ENCODE results near the gene FST.

Gene FST

DNA sequence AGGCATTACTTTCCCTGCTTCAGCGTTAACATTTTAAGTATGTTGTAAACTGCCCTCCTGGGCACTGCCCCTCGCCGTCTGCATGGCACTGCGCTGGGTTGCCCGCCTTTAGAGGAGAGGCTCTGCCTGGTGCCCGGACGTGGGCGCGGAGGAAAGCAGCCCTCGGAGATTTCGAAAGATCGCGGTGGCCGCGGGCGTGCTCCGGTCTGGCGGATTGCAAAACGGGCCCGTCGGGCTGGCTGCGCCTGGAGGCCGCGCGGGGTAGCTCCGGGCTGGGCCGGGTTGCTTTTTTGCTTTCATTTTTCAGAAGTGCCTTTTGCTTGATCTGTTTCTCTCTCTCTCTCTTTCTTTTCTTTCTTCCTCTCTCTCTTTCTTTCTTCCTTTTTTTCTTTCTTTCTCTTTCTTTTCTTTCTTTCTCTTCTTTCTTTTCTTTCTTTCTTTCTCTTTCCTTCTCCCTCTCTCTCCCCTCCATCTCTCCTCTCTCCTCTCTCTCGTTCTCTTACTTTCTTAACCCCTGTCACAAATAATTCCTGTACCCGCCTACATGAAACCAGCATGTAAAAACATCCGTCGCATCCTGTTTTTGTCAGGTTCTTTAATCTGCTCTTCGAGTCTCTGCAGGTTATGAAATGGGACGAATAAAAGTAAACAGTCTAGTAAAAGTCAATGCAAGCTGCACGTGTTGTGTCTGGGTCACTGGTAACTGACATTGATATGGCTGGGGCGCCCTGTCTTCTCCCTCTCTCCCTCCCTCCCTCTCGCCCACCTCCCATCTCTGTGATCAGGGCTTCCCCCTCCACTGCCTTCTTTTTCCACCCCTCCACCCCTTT, 1.7 kb downstream of the FST start:
- Histone ChIP-seq H3K4me3 (ENCODE audit: low read length) (peak overlapping the region; percentile 65), H3K4me2 (ENCODE audit: low read depth, low read length) (peak overlapping the region; percentile 83), H3K36me3 (replicated peaks; ENCODE audit: insufficient read depth, low read length) (no peaks in the 10 kb centered on the region), H3K27me3 (replicated peaks; ENCODE audit: insufficient read depth, low read length) (0 out of 2 replicates have a peak, but pooled peaks cover 4% of the 10 kb centered on the region), H3K9me2 (replicated peaks; ENCODE audit: insufficient read depth, low read length) (no peaks in the 10 kb centered on the region), H3K9me3 (replicated peaks; ENCODE audit: insufficient read depth, low read length) (no peaks in the 10 kb centered on the region), H2AFZ (ENCODE audit: low read length) (peak overlapping the region; percentile 90), H4K20me1 (ENCODE audit: insufficient read depth, low read length) (no peaks in the 10 kb centered on the region), H3K4me1 (ENCODE audit: low read length) (0 out of 2 replicates have a peak, but pooled peaks cover 5% of the 10 kb centered on the region), H3K79me2 (ENCODE audit: low read length) (no peaks in the 10 kb centered on the region), H3F3A (ENCODE audit: insufficient read depth, low read length) (peaks cover 10% of the 10 kb centered on the region; the same call in 1 of the 2 replicates), H3K27ac (ENCODE audit: low read length) (no peak overlapping the region), H3K9ac (ENCODE audit: low read length) (peak overlapping the region; percentile 17; the same call in 1 of the 2 replicates)
- TF ChIP-seq EZH2 (optimal IDR thresholded peaks at IDR 0.05; ENCODE audit: low read depth, low read length) (no peak), CTCF (IDR thresholded peaks at IDR 0.05; ENCODE audit: low read length) (peak; percentile 12; the same call in 1 of the 2 replicates), EZH2phosphoT487 (IDR thresholded peaks at IDR 0.05; ENCODE audit: low read length) (no peak)
- DNase-seq: peak; percentile 76

GRCh38 chr5:53482717-53483638, 2.5 kb downstream of the FST start:
- Histone ChIP-seq H3K4me3 (ENCODE audit: low read length) (peak overlapping the region; percentile 65), H3K9ac (ENCODE audit: low read length) (peak overlapping the region; percentile 7; the same call in 1 of the 2 replicates), H3K27me3 (replicated peaks; ENCODE audit: insufficient read depth, low read length) (0 out of 2 replicates have a peak, but pooled peaks cover 4% of the 10 kb centered on the region)

DNA sequence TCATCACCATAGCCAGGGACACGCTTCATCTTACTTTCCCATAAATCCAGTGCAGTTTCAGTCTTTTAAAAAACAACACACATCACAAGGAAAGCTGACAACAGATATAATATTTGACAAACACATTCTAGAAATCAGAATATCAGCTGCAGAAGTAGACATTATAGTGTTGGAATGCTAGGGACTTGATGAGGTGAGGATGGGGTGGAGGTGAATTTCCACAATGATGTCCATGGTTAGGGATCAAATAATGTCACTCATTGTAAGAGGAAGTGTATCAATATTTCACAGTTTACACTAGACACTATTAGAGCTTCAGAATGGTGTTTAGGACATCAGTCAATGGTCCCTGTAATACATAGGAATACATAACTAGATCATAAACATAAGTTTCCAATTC, 7.0 kb downstream of the FST start:
- H3K4me3 ChIP-seq (ENCODE audit: low read length): no peak overlapping the region
- no peaks in the 10 kb centered on the region for H3K27me3 ChIP-seq (replicated peaks; ENCODE audit: insufficient read depth, low read length)
- no peak overlapping the region for H3K4me2 ChIP-seq (ENCODE audit: low read depth, low read length)
- H3K27ac ChIP-seq (ENCODE audit: low read length): no peak overlapping the region
- no peaks in the 10 kb centered on the region for H4K20me1 ChIP-seq (ENCODE audit: insufficient read depth, low read length)
- no peak for DNase-seq
- no peaks in the 10 kb centered on the region for H3K9me3 ChIP-seq (replicated peaks; ENCODE audit: insufficient read depth, low read length)
- no peaks in the 10 kb centered on the region for H3F3A ChIP-seq (ENCODE audit: insufficient read depth, low read length)
- H3K79me2 ChIP-seq (ENCODE audit: low read length): no peaks in the 10 kb centered on the region
- no peaks in the 10 kb centered on the region for H3K4me1 ChIP-seq (ENCODE audit: low read length)
- no peaks in the 10 kb centered on the region for H3K36me3 ChIP-seq (replicated peaks; ENCODE audit: insufficient read depth, low read length)
- H3K9ac ChIP-seq (ENCODE audit: low read length): no peak overlapping the region
- TF ChIP-seq EZH2phosphoT487 (IDR thresholded peaks at IDR 0.05; ENCODE audit: low read length) (no peak), CTCF (IDR thresholded peaks at IDR 0.05; ENCODE audit: low read length) (no peak), EZH2 (optimal IDR thresholded peaks at IDR 0.05; ENCODE audit: low read depth, low read length) (no peak)
- no peaks in the 10 kb centered on the region for H3K9me2 ChIP-seq (replicated peaks; ENCODE audit: insufficient read depth, low read length)
- H2AFZ ChIP-seq (ENCODE audit: low read length): no peak overlapping the region

More at GRCh38 chr5:53482717-53483638, 2.5 kb downstream of the FST start:
- H3F3A ChIP-seq (ENCODE audit: insufficient read depth, low read length): peaks cover 10% of the 10 kb centered on the region; the same call in 1 of the 2 replicates
- no peaks in the 10 kb centered on the region for H3K79me2 ChIP-seq (ENCODE audit: low read length)
- no peaks in the 10 kb centered on the region for H3K9me3 ChIP-seq (replicated peaks; ENCODE audit: insufficient read depth, low read length)
- H2AFZ ChIP-seq (ENCODE audit: low read length): peak overlapping the region; percentile 90
- no peak overlapping the region for H3K27ac ChIP-seq (ENCODE audit: low read length)
- H3K9me2 ChIP-seq (replicated peaks; ENCODE audit: insufficient read depth, low read length): no peaks in the 10 kb centered on the region
- H3K4me1 ChIP-seq (ENCODE audit: low read length): 0 out of 2 replicates have a peak, but pooled peaks cover 5% of the 10 kb centered on the region
- peak; percentile 19 for DNase-seq
- H3K4me2 ChIP-seq (ENCODE audit: low read depth, low read length): peak overlapping the region; percentile 83
- no peaks in the 10 kb centered on the region for H4K20me1 ChIP-seq (ENCODE audit: insufficient read depth, low read length)
- no peak for TF ChIP-seq EZH2phosphoT487 (IDR thresholded peaks at IDR 0.05; ENCODE audit: low read length)
- TF ChIP-seq CTCF (IDR thresholded peaks at IDR 0.05; ENCODE audit: low read length): peak; percentile 30
- no peaks in the 10 kb centered on the region for H3K36me3 ChIP-seq (replicated peaks; ENCODE audit: insufficient read depth, low read length)
